ENCODE measurements around the gene R3HCC1L. TPM values are rescaled to one million over a fixed set of nuclear protein-coding genes. Genes with fewer than 3 reads are reported as not detected.

R3HCC1L gene
- total and polyA plus RNA-seq, 9 of the 15 experiments (the other 6 are each of a cell fraction or from before 2014, with no cell fraction given): 9.1 to 17.8 (median 12.6) TPM

GRCh38 chr10:98194633-98195032, 60.2 kb downstream of the R3HCC1L start:
- no peaks in the 10 kb centered on the region; the same call in 2 of the 3 replicates for H3K36me3 ChIP-seq (ENCODE audit: control insufficient read depth, insufficient read depth, low read length)
- FAIRE-seq (no peak), DNase-seq (ENCODE audit: extremely low read depth in 1 of 4, low spot score in 3 of 4) (no peak), ATAC-seq (no peak)
- 86% methylated on average over 3 of the region's 3 CpGs for WGBS (ENCODE audit: insufficient coverage, low coverage, missing lambda C conversion rate)
- ChIA-PET POLR2A (no interaction called here), CTCF (ENCODE audit: low intra/inter-chr PET ratio) (no interaction called here)
- no peak overlapping the region for H2AFZ ChIP-seq (ENCODE audit: low read depth, low read length)
- H3K9me1 ChIP-seq (ENCODE audit: control insufficient read depth, insufficient read depth, low read length): no peaks in the 10 kb centered on the region
- no peak overlapping the region for H3K4me2 ChIP-seq (ENCODE audit: insufficient read depth, low read length)
- H3K79me2 ChIP-seq (ENCODE audit: control insufficient read depth, insufficient read depth, low read length): no peaks in the 10 kb centered on the region
- H3K9me3 ChIP-seq (replicated peaks; ENCODE audit: control insufficient read depth, insufficient read depth, low read depth, low read length): no peaks in the 10 kb centered on the region
- no peaks in the 10 kb centered on the region for H3K4me1 ChIP-seq (replicated peaks in 1 of 2; ENCODE audit: control insufficient read depth in 2 of 2, insufficient read depth in 2 of 2, low read length in 2 of 2)
- intact Hi-C loops (cut with micrococcal nuclease) (no loop called here), in situ Hi-C loops (cut with MboI) (no loop called here)
- no peak overlapping the region for H3K9ac ChIP-seq (ENCODE audit: insufficient read depth in 1 of 2, low read depth in 2 of 2, low read length in 2 of 2)
- no peak overlapping the region for H3K27ac ChIP-seq (ENCODE audit: extremely low read depth, low read depth, low read length)
- H3K27me3 ChIP-seq (ENCODE audit: control insufficient read depth in 2 of 2, insufficient read depth in 2 of 2, low read length in 2 of 2): no peaks in the 10 kb centered on the region
- no TSS peak for BruUV-seq (replicated peaks)
- H3K4me3 ChIP-seq: no peak overlapping the region
- H4K20me1 ChIP-seq (replicated peaks; ENCODE audit: control insufficient read depth, insufficient read depth, low read length): no peaks in the 10 kb centered on the region
- TF ChIP-seq CUX1 (CRISPR knock-in tag; IDR thresholded peaks at IDR 0.05) (no peak), RERE (CRISPR knock-in tag; IDR thresholded peaks at IDR 0.05; ENCODE audit: borderline replicate concordance) (no peak), CBFA2T3 (IDR thresholded peaks at IDR 0.05) (no peak), SUPT5H (IDR thresholded peaks at IDR 0.05) (no peak), ZKSCAN3 (CRISPR knock-in tag; IDR thresholded peaks at IDR 0.05) (no peak), MAZ (CRISPR knock-in tag; conservative IDR thresholded peaks at IDR 0.05 in 1 of 2, IDR thresholded peaks at IDR 0.05 in 1 of 2) (no peak), ZNF76 (CRISPR knock-in tag; IDR thresholded peaks at IDR 0.05; ENCODE audit: borderline replicate concordance) (no peak), DDX20 (tag; IDR thresholded peaks at IDR 0.05; ENCODE audit: low read depth) (no peak), PURB (CRISPR knock-in tag; IDR thresholded peaks at IDR 0.05; ENCODE audit: low read depth) (no peak), MITF (IDR thresholded peaks at IDR 0.05) (no peak)
